HG03439 (cell line): ENCODE results near the gene LILRB1.
"Not testable (repeated sequence)": the region's sequence is repeated elsewhere in the genome, so short reads cannot be mapped to it uniquely, and the experiment has no call there.

Source experiments
- ATAC-seq: cut with Tn5 transposase; IDR thresholded peaks from one replicate; pipeline ENCODE4 v1.9.1; 2021; ENCODE audit warnings: mild to moderate bottlenecking, moderate library complexity; ENCODE audit not compliant: unreplicated experiment

LILRB1 gene

DNA sequence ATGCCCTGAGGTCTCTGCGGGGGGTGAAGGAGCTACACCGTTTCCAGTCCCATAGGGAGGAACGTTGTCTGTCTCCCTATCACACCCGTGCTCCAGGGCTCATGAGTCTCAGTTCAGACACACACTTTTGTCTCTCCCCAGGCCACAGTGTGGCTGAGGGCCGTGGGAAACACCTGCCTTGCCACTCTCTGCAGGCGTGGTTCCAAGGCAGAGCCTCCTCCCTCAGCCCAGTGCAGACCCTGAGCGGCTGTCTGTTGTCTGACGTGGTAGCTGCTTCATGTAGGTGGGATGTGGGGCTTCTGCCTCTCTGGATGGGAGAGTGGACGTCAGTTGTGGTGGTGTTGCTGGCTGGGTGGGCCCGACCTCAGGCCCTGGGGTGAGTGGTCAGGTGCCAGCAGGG, 6.0 kb upstream of the LILRB1 start:
- ATAC-seq = not testable (repeated sequence)

DNA sequence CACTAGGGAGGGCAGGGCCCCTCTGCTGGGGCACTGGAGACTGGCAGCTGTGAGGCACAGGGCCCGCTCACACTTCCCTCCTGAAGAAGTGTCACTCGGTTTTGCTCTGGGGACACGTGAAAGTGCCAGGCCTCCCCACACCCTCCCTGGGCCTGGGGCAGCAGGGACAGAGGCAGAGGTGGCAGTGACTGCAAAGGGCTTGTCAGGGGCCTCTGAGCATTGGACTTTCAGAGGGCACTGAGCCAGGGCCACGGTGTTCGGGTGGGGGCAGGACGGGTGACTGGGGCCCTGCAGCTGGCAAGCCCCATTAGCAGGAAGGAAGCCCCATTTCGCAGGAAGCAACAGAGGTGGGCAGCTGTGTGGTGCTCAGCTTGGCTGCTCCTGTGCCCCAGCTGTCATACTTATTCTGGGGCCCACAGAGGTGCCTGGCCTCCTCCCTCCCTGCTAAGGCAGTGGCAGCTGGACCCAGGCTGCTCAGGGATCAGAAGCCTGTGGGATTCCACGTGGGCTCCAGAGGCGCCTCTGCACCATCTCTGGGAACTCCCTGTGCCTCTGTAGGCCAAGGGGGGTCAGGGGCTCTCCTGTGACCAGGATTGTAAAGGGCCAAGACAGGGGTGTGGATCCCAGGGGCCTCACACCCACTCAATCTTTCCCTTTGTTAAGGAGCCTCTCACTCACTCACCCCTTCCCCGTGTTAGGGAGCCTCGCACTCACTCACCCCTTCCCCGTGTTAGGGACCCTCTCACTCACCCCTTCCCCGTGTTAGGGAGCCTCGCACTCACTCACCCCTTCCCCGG, 5.2 kb upstream of the LILRB1 start:
- ATAC-seq = not testable (repeated sequence)

DNA sequence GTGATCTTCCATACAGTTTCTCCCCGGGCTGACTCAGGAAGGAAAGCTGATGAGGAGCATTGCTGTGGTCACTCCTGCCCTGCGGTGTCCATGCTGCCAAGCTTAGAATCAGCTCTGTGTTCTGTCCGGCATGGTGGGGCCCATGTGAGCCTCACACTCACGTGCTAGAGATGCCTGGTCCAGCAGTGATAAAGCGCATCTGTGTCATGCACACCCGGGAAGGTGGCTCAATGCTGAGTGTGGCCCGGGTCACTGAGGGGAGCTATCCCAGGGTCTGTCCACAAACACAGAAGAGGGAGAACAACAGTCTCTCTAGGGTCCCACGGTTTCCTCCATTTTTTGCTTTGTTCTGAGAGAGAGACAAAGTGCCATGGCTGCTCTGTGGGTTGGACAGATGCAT, 3.5 kb upstream of the LILRB1 start:
- no peak for ATAC-seq

DNA sequence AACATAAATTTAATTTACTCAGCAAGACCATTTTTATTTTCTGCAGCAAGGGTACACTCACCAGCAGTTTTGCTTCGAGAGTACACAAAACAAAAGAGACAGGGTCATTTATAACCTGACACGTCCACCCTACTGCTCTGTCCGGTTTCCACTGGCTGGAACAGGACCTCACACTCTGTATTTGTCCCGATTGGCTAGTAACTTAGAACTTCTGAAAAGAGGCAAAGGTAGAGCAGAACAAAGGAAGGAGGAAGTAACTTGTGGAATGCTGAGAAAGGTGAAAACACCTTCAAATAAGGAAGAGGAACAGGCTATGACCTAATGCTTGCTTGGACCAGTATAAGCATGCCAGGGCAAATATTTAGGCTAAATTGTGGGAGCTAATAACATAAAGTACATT, 2.4 kb upstream of the LILRB1 start:
- ATAC-seq = not testable (repeated sequence)

DNA sequence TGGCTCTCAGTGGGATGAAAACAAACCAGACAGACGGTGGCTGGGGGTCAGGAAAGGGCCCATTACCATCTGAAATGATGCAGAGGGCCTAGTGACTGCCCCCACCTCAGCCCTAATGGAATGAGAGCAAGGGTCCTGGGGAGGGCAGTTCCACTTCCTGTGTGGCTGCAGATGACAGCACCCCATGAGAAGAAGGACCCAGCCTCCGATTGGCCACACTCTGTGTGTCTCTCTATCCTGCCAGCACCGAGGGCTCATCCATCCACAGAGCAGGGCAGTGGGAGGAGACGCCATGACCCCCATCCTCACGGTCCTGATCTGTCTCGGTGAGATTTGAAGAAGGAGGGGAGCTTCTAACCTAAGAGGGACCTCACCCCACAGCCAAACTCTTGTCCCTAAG, 498 bp downstream of the LILRB1 start:
- ATAC-seq = no peak

DNA sequence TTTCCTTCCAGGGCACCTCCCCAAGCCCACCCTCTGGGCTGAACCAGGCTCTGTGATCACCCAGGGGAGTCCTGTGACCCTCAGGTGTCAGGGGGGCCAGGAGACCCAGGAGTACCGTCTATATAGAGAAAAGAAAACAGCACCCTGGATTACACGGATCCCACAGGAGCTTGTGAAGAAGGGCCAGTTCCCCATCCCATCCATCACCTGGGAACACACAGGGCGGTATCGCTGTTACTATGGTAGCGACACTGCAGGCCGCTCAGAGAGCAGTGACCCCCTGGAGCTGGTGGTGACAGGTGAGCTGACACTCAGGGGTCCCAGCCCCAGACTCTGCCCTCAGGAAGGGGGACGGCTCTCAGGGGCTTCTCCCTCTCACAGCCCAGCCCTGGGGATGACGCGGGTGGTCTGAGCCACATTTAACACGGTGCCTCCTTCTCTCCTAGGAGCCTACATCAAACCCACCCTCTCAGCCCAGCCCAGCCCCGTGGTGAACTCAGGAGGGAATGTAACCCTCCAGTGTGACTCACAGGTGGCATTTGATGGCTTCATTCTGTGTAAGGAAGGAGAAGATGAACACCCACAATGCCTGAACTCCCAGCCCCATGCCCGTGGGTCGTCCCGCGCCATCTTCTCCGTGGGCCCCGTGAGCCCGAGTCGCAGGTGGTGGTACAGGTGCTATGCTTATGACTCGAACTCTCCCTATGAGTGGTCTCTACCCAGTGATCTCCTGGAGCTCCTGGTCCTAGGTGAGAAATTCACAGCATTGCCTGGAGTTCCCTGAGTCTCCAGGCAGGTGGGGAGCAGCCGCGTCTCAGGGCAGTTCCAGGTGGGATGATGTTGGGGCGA, 1.4 kb downstream of the LILRB1 start:
- ATAC-seq = not testable (repeated sequence)

DNA sequence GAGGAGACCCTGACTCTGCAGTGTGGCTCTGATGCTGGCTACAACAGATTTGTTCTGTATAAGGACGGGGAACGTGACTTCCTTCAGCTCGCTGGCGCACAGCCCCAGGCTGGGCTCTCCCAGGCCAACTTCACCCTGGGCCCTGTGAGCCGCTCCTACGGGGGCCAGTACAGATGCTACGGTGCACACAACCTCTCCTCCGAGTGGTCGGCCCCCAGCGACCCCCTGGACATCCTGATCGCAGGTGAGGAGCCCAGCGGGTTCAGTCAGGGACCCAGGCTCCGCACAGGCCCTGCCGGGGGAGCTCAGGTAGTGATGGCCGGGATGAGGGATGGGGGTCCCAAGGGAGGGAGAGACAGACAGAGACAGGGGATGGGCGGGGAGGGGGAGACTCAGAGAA, 2.2 kb downstream of the LILRB1 start:
- not testable (repeated sequence) for ATAC-seq

DNA sequence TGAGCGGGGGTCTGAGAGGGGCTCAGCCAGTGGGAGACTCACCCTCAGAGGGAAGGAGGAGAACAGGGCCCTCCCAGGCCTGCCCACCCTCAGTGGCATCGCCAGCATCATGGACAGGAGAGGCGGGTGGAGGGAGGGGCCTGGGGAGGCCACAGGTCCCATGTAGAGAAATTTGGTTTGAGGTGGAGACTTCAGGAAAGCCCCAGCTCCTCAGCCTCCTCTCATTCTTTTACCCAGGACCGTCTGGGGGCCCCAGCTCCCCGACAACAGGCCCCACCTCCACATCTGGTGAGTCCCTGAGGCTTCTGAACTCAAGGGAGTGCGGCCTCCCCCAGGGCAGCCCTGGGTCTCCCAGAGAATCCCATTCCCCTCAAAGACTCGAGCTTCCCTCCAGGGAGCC, 3.1 kb downstream of the LILRB1 start:
- ATAC-seq = no peak

DNA sequence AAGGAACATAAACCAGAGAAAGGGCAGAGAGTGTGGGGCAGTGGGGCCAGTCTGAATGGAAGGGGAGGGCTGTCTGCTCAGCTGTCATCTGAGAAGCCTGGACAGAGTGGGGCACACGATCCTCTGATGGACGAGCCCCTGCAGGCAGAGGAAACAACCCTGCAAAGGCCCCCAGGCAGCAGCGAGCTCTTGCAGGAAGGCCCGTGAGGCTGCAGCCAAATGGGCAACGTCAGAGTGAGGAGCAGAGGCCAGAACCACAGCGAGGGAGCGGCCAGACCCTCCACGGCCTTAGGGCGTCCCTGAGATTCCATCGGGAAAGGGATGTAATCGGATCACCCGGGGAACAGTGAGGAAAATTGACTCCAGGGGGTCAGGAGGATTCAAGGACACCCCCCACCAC, 5.8 kb downstream of the LILRB1 start:
- not testable (repeated sequence) for ATAC-seq

DNA sequence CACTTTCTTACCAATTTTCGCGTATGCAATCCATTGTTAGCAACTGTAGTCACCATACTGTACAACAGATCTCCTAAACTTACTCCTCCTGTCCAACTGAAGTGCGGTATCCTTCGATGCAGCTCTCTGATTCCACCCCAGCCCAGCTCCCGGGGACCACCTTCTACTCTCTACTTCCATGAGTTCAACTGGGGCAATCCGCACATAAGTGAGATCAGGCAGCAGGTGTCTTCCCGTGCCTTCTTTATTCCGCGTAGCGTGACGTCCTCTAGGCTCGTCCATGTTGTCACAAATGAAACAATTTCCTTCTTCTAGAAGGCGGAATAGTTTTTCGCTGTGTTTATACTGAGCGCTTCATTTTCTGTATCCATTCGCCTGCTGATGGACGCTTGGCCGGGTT, 8.4 kb downstream of the LILRB1 start:
- ATAC-seq = no peak

DNA sequence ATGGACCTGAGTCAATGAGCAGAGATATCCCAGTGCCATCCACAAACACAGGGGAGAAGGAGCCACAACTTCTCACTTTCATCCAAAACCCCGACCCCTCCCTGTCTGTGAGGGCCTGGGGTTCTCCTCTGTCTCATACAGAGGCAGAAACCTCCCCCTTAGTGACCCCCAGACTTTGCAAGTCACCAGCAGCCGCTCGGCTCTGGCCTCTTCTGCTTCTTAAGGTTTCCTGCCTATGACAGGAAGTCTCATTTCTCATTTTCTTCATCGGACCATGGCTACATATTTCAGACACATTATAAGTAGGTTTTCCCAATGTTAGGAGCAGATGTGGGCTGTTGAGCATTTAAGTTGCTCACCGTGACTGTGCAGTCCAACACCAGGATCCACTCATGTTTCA, 12.7 kb downstream of the LILRB1 start:
- not testable (repeated sequence) for ATAC-seq

DNA sequence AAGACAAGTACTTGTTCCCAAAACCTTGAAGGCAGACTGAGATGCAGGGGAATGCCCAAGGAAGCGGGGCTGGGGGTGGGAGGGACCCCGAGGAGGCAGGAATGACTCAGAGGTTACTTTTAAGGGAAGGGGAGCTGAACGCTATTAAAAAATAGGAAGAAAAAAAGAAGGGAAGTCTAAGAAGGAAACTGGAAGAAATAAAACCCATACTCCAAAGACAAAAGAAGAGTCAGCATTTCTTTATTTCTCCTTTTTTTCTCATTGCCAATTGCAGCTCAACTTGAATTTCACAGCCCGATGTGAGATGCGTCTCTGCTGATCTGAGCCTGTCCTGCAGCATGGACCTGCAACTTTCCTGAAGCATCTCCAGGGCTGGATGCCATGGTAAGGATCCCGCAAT, 13.3 kb downstream of the LILRB1 start:
- not testable (repeated sequence) for ATAC-seq

DNA sequence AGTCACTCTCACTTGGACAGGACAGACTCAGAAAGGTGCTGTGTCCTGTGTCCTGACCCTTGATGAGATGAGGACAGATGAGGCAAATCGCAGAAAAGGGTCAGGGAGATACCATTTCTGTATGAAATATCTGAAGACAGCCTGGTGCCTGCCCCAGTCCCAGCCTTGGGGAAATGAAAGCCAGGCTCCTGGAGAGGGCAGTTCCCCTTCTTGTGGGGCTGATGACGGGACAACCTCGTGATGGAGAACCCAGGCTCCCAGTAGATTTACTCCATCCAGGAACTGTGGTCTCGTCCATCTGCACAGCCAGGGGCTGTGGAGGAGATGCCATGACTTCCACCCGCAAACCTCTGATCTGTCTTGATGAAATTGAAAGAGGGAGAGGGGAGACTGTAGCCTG, 13.8 kb downstream of the LILRB1 start:
- no peak for ATAC-seq

DNA sequence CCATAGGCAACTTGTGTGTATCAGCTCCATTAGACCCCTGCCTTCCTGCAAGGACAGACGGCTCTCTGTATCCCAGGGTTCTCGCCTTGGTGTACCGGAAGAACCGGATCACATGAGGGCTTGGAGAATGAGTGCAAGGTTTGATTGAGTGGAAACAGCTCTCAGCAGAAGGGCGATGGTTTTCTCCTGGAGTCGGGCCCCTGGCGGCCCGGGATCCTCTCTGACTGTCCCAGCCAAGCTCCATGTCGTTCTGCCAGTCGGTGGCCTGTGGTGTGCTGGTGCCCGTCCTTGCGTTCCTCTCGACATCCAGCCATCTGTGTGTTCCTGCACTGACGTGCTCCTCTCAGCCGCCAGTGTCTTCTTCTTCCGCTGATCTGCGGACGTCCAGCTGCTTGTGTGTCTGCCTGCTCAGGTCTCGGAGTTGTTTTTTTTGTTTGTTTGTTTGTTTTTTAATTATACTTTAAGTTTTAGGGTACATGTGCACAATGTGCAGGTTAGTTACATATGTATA, 16.1 kb downstream of the LILRB1 start:
- ATAC-seq = no peak

DNA sequence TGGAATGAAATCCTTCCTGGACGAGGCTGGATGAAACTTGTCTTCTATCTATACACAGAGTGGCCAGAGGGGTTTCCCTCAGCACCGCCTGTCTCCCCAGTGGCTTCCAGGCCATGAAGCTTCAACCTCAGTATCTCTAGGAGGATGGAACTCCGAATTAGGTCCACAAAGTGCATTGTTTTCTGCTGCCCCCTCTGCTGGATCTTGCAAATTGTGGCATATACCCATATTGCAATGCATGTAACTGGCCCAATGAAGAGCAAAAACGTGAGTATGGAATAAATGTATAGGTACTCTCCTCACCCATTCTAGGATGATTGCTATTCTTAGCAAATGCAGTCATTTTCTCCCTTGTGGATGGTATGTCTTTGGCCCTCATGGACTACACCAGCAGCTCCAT, 17.8 kb downstream of the LILRB1 start:
- ATAC-seq = no peak

DNA sequence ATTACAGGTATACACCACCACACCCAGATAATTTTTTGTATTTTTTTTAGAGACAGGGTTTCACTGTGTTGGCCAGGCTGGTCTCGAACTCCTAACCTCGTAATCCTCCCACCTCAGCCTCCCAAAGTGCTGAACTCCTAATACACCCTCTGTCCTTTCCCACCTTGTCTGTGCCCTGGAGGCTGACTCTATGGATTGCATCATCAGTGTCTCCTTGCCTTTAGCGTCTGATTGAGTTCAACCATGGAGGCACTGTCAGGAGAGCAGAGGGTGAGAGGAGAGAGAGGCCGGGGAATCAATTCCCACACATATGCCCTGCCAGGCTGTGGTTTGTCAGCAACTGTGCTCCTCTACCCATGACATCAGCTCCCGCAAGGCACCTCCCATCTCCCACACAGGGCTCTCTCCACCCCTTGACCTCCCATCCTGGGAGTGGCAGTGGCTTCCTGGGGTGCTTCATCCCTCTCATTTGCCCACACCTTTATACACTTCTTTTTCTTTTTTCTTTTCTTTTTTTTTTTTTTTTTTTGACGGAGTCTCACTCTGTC, 19.9 kb downstream of the LILRB1 start:
- no peak for ATAC-seq

DNA sequence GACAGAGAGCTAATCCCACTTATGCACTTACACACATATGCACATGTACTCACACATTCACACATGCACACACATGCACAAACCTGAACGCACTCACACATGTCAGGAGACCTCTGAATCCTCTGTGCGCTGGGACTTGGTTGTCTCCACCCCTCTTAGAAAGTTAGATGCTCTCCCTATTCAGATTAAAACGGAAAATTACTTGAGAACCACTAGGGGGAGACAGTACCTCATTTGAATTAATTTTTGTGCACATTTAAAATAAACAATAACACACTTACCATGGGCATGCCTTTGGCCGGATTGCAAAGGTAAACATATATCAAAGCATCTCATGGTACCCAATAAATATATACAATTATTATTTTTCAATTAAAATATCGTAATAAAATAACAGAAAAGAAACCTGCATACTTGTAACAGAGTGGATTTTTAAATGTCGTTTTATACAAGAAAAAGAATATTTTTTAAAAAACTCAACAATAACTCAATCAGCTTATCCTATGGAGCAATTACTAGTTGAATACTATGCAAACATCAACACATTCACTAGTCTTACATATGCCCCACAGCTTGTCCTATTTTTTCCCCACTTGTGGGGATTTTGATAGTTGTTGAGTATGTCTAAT, 23.0 kb downstream of the LILRB1 start:
- no peak for ATAC-seq

DNA sequence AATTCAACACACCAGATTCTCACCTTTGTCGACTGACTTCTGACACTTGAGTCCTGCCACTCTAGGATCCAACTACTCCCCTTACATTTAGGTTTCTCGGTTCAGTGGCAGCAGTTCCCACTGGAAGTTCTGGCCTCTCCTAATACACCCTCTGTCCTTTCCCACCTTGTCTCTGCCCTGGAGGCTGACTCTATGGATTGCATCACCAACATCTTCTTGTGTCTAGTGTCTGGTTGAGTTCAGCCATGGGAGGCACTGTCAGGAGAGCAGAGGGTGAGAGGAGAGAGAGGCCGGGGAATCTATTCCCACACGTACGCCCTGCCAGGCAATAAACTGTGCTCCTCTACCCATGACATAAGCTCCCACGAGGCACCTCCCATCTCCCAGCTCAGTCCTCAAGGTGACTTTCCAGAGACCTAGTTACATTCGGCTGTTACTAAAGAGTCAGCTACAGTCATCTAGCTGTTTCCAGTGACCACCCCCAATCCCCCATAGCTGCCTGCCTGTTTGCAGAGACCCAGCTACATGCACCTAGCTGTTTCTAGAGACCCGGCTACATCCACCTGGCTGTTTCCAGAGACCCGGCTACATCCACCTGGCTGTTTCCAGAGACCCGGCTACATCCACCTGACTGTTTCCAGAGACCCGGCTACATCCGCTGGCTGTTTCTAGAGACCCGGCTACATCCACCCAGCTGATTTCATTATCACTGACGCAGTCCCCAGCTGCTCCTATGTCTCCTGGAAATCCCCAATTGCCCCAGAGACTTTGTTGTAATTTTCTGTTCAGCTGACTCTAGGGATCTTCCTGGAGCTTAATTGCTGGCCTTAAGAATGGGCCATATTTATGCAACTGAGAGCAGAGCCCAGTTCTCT, 24.4 kb downstream of the LILRB1 start:
- ATAC-seq = no peak

DNA sequence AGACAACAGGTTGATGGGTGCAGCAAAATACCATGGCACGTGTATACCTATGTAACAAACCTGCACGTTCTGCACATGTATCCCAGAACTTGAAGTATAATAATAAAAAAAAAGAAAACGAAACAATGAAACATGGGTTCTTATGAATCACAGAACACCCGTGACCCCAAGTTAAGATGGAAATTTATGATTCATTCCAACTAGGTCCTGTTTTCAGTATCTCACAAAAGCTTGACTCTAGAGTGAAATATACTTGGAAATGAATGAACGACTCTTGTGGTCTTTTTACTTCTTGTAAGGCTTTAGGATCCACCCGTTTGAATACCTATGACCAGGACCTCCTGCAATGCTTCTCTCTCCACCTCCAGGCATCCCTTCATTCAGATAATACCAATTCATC, 29.0 kb downstream of the LILRB1 start:
- ATAC-seq = no peak

DNA sequence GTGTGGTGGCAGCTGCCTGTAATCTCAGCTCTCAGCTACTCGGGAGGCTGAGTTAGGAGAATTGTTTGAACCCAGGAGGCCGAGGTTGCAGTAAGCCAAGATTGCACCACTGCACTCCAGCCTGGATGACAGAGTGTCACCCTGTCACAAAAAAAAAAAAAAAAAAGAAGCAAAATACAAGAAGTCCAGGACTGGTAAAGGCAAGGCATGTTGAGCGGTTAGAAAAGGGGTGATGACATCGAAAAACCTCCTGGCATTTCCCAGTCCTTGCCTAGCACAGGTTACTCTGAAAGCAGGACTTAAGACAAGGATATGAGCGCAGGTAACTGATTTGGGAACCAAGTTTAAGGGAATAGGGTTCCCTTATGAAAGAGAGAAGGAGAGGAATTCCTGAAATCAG, 30.0 kb downstream of the LILRB1 start:
- no peak for ATAC-seq
